HepG2 (cell line): ENCODE results near the gene ARL4D. TPM values are rescaled to one million over a fixed set of nuclear protein-coding genes. Genes with fewer than 3 reads are reported as not detected.

Experiments
- AHR ChIP-seq: IDR thresholded peaks from 2 replicates; pipeline ENCODE4 v1.6.1; 2018; ENCODE audit warnings: missing genetic modification reagents, missing compliant biosample characterization
- CENPBD1 ChIP-seq: sonication (generic); formaldehyde crosslinking; IDR thresholded peaks from 2 replicates; pipeline ENCODE4 v1.8.0; 2022; ENCODE audit warnings: missing genetic modification reagents, low read depth, mild to moderate bottlenecking, borderline replicate concordance
- CHCHD3 ChIP-seq: sonication (generic); formaldehyde crosslinking; IDR thresholded peaks from 2 replicates; pipeline ENCODE4 v1.8.0; 2022; ENCODE audit warnings: mild to moderate bottlenecking, missing genetic modification reagents, moderate library complexity
- GATAD1 ChIP-seq: IDR thresholded peaks from 2 replicates; pipeline ENCODE4 v1.6.1; 2016; ENCODE audit warnings: missing genetic modification reagents, missing compliant biosample characterization
- MTA1 ChIP-seq: sonication (generic); formaldehyde crosslinking; IDR thresholded peaks from 2 replicates; pipeline ENCODE4 v1.4.0; 2020; ENCODE audit warnings: missing genetic modification reagents, mild to moderate bottlenecking, borderline replicate concordance
- MXI1 ChIP-seq: IDR thresholded peaks from 3 replicates; pipeline ENCODE4 v1.6.1; 2012; ENCODE audit warnings: low read depth, low read length, inconsistent platforms, borderline replicate concordance
- NFIB ChIP-seq: sonication (generic); formaldehyde crosslinking; IDR thresholded peaks from 2 replicates; pipeline ENCODE4 v1.9.0; 2021; ENCODE audit warnings: missing genetic modification reagents, mild to moderate bottlenecking, borderline replicate concordance
- PAX8 ChIP-seq: sonication (generic); formaldehyde crosslinking; IDR thresholded peaks from 2 replicates; pipeline ENCODE4 v1.8.0; 2022; ENCODE audit warnings: mild to moderate bottlenecking, missing genetic modification reagents, borderline replicate concordance
- PPARG ChIP-seq: conservative IDR thresholded peaks from 2 replicates; pipeline ENCODE4 v1.6.1; 2016; ENCODE audit warnings: missing biosample characterization, missing genetic modification reagents
- REXO4 ChIP-seq: sonication (generic); formaldehyde crosslinking; IDR thresholded peaks from 2 replicates; pipeline ENCODE4 v1.8.0; 2022; ENCODE audit warnings: missing genetic modification reagents, mild to moderate bottlenecking, borderline replicate concordance
- SETDB1 ChIP-seq: sonication (generic); formaldehyde crosslinking; IDR thresholded peaks from 2 replicates; pipeline ENCODE4 v1.5.1; 2020; ENCODE audit warnings: missing genetic modification reagents, mild to moderate bottlenecking, borderline replicate concordance
- SOX6 ChIP-seq, 2 experiments: fragments of 450-650 bp in 1 of 2; sonication (generic) in 1 of 2; formaldehyde crosslinking in 1 of 2; IDR thresholded peaks; 2 replicates each; pipeline versions ENCODE4 v1.4.0 to v1.6.1; 2017 to 2020; ENCODE audit warnings: antibody characterized with exemption in 1 of 2, mild to moderate bottlenecking in 1 of 2, missing genetic modification reagents in 1 of 2
- SP5 ChIP-seq: IDR thresholded peaks from 2 replicates; pipeline ENCODE4 v1.6.1; 2016; ENCODE audit warnings: low read depth, borderline replicate concordance
- TBX2 ChIP-seq: sonication (generic); formaldehyde crosslinking; IDR thresholded peaks from 2 replicates; pipeline ENCODE4 v1.5.0; 2020; ENCODE audit warnings: missing genetic modification reagents, mild to moderate bottlenecking, borderline replicate concordance
- WIZ ChIP-seq: sonication (generic); formaldehyde crosslinking; IDR thresholded peaks from 2 replicates; pipeline ENCODE4 v1.5.1; 2020; ENCODE audit warnings: mild to moderate bottlenecking, missing genetic modification reagents
- ZMAT3 ChIP-seq: sonication (generic); formaldehyde crosslinking; conservative IDR thresholded peaks from 2 replicates; pipeline ENCODE4 v1.7.0; 2021; ENCODE audit warnings: missing genetic modification reagents
- ZNF274 ChIP-seq: sonication (generic); formaldehyde crosslinking; IDR thresholded peaks from 2 replicates; pipeline ENCODE4 v1.5.1; 2020; ENCODE audit warnings: mild to moderate bottlenecking, missing genetic modification reagents
- ZNF441 ChIP-seq: sonication (generic); formaldehyde crosslinking; IDR thresholded peaks from 2 replicates; pipeline ENCODE4 v1.7.0; 2021; ENCODE audit warnings: missing genetic modification reagents, borderline replicate concordance
- ZNF580 ChIP-seq: IDR thresholded peaks from 2 replicates; pipeline ENCODE4 v1.6.1; 2016; ENCODE audit warnings: low read depth, borderline replicate concordance
- ZNF749 ChIP-seq: sonication (generic); formaldehyde crosslinking; IDR thresholded peaks from 2 replicates; pipeline ENCODE4 v1.8.0; 2022; ENCODE audit warnings: mild to moderate bottlenecking, missing genetic modification reagents, moderate library complexity, borderline replicate concordance
- ZZZ3 ChIP-seq: sonication (generic); formaldehyde crosslinking; IDR thresholded peaks from 2 replicates; pipeline ENCODE4 v1.4.0; 2020; ENCODE audit warnings: missing genetic modification reagents, mild to moderate bottlenecking, borderline replicate concordance
- polyA plus RNA-seq, 8 experiments: library from polyadenylated mRNA; depleted of rRNA in 3 of 8; stranded (reverse) in 7 of 8; unstranded in 1 of 8; fragments of >200 nt; fragmentation: Illumina TruSeq in 4 of 8; extraction: Trizol in 4 of 8; gene quantifications; 2 replicates each; pipeline versions ENCODE4 v1.2.1 to v1.2.3, GENCODE V29; 2011 to 2016; ENCODE audit warnings: low read depth in 4 of 8, missing spikeins in 1 of 8, mixed read lengths in 1 of 8; ENCODE audit not compliant: insufficient read depth in 1 of 8
- total RNA-seq, 5 experiments: library from RNA; depleted of rRNA; stranded (reverse); fragments of >200 nt; fragmentation: Illumina TruSeq; extraction: Trizol; gene quantifications; 2 replicates each; pipeline ENCODE4 v1.2.3, GENCODE V29; 2016; ENCODE audit warnings: low read depth in 1 of 5
- TF ChIP-seq, protein P1 (sequence below): sonication (generic); formaldehyde crosslinking; IDR thresholded peaks from 2 replicates; pipeline ENCODE4 v1.4.0; 2020; ENCODE audit warnings: mild to moderate bottlenecking, missing genetic modification reagents
- TF ChIP-seq, protein P2 (sequence below): IDR thresholded peaks from 2 replicates; pipeline ENCODE4 v1.6.1; 2016; ENCODE audit warnings: mild to moderate bottlenecking, missing biosample characterization, missing genetic modification reagents
- TF ChIP-seq, protein P3 (sequence below): sonication (generic); formaldehyde crosslinking; conservative IDR thresholded peaks from 2 replicates; pipeline ENCODE4 v1.8.0; 2022; ENCODE audit warnings: missing genetic modification reagents
- TF ChIP-seq, protein P4 (sequence below): sonication (generic); formaldehyde crosslinking; IDR thresholded peaks from 2 replicates; pipeline ENCODE4 v1.5.1; 2020; ENCODE audit warnings: missing genetic modification reagents, mild to moderate bottlenecking, borderline replicate concordance

ARL4D gene
- total and polyA plus RNA-seq, 2 of the 13 experiments (the other 11 are each of a cell fraction or from before 2014, with no cell fraction given) = 9.0 to 25.9 TPM

DNA sequence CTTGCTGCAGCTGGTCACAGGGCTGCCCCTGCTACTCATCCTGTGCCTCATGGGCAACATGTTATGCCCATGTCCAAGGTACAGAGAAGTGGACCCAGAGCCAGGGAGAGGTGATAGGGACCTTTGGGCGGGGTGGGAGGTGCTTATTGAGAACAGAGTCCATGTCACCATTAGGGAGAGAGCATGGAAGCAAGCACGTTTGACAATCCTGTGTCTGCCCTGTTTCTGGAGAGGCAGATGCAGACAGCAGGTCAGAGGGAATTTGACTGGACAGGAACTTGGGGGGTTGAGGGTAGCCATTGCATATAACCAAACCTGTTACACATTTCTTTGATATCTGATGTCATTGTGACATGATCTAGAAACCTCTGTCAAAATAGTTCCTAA lies 14.3 kb upstream of the ARL4D start (continued):
- TF ChIP-seq CENPBD1 (CRISPR knock-in tag) (no peak), ZNF749 (CRISPR knock-in tag) (no peak), AHR (CRISPR knock-in tag) (peak; percentile 87; the same call in 1 of the 2 replicates), ZZZ3 (CRISPR knock-in tag) (peak; percentile 36; the same call in 1 of the 2 replicates), SOX6 (IDR thresholded peaks at IDR 0.05) (no peak), SOX6 (CRISPR knock-in tag; IDR thresholded peaks at IDR 0.05) (peak; percentile 72), GATAD1 (CRISPR knock-in tag) (peak; percentile 29; the same call in 1 of the 2 replicates), MXI1 (peak; percentile 87; the same call in 1 of the 3 replicates), ZNF274 (CRISPR knock-in tag) (peak; percentile 94), REXO4 (no peak), PPARG (CRISPR knock-in tag) (peak; percentile 79), WIZ (peak; percentile 89; the same call in 1 of the 2 replicates), TBX2 (peak; percentile 97), ZMAT3 (peak; percentile 85; the same call in 1 of the 2 replicates), NFIB (CRISPR knock-in tag) (no peak), CHCHD3 (CRISPR knock-in tag) (no peak), PAX8 (no peak), MTA1 (CRISPR knock-in tag) (peak; percentile 98), SETDB1 (CRISPR knock-in tag) (no peak), ZNF580 (CRISPR knock-in tag) (peak; percentile 96), SP5 (CRISPR knock-in tag) (peak; percentile 97), ZNF441 (CRISPR knock-in tag) (peak; percentile 81; the same call in 1 of the 2 replicates)
- TF ChIP-seq, protein P1, sequence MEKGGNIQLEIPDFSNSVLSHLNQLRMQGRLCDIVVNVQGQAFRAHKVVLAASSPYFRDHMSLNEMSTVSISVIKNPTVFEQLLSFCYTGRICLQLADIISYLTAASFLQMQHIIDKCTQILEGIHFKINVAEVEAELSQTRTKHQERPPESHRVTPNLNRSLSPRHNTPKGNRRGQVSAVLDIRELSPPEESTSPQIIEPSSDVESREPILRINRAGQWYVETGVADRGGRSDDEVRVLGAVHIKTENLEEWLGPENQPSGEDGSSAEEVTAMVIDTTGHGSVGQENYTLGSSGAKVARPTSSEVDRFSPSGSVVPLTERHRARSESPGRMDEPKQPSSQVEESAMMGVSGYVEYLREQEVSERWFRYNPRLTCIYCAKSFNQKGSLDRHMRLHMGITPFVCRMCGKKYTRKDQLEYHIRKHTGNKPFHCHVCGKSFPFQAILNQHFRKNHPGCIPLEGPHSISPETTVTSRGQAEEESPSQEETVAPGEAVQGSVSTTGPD (CRISPR knock-in tag) = no peak
- TF ChIP-seq, protein P2, sequence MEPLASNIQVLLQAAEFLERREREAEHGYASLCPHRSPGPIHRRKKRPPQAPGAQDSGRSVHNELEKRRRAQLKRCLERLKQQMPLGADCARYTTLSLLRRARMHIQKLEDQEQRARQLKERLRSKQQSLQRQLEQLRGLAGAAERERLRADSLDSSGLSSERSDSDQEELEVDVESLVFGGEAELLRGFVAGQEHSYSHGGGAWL = peak; percentile 68; the same call in 1 of the 2 replicates
- TF ChIP-seq, protein P3, sequence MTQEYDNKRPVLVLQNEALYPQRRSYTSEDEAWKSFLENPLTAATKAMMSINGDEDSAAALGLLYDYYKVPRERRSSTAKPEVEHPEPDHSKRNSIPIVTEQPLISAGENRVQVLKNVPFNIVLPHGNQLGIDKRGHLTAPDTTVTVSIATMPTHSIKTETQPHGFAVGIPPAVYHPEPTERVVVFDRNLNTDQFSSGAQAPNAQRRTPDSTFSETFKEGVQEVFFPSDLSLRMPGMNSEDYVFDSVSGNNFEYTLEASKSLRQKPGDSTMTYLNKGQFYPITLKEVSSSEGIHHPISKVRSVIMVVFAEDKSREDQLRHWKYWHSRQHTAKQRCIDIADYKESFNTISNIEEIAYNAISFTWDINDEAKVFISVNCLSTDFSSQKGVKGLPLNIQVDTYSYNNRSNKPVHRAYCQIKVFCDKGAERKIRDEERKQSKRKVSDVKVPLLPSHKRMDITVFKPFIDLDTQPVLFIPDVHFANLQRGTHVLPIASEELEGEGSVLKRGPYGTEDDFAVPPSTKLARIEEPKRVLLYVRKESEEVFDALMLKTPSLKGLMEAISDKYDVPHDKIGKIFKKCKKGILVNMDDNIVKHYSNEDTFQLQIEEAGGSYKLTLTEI (CRISPR knock-in tag) = no peak
- TF ChIP-seq, protein P4, sequence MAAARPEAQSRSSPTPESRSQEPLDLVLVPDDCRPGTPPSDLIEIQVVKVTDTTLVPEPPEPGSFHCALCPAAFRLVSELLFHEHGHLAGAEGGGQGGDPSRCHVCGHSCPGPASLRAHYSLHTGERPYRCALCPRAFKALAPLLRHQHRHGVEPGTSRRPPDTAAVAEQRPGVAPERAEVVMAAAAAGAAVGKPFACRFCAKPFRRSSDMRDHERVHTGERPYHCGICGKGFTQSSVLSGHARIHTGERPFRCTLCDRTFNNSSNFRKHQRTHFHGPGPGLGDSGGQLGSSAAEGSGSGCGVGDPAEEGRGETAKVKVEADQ (CRISPR knock-in tag) = peak; percentile 95
